SH-SY5Y (cell line): Measurements from ENCODE around the gene PLCH1.

Experiments used
- GATA2 ChIP-seq: IDR thresholded peaks from 2 replicates; pipeline ENCODE4 v1.6.1; 2011; ENCODE audit warnings: mild to moderate bottlenecking, low read depth, low read length
- GATA3 ChIP-seq: IDR thresholded peaks from 2 replicates; pipeline ENCODE4 v1.6.1; 2011; ENCODE audit warnings: low read depth, mild to moderate bottlenecking, low read length, moderate library complexity

- TF ChIP-seq GATA3 (no peak), GATA2 (no peak)
Observed at GRCh38 chr3:155727836-155728235, 17.0 kb downstream of the PLCH1 start.
